Cortex of kidney (tissue), 1 donor: Measurements from ENCODE around the gene SIRT7.

Experiments
- DNase-seq: peaks from one replicate; lab custom pipeline; 2025; lab: John Stamatoyannopoulos, UW

The SIRT7 gene

GRCh38 chr17:81905993-81906392 is 12.0 kb downstream of the SIRT7 start:
- DNase-seq = no peak

GRCh38 chr17:81905424-81905875 is 12.5 kb downstream of the SIRT7 start:
- no peak for DNase-seq

DNA sequence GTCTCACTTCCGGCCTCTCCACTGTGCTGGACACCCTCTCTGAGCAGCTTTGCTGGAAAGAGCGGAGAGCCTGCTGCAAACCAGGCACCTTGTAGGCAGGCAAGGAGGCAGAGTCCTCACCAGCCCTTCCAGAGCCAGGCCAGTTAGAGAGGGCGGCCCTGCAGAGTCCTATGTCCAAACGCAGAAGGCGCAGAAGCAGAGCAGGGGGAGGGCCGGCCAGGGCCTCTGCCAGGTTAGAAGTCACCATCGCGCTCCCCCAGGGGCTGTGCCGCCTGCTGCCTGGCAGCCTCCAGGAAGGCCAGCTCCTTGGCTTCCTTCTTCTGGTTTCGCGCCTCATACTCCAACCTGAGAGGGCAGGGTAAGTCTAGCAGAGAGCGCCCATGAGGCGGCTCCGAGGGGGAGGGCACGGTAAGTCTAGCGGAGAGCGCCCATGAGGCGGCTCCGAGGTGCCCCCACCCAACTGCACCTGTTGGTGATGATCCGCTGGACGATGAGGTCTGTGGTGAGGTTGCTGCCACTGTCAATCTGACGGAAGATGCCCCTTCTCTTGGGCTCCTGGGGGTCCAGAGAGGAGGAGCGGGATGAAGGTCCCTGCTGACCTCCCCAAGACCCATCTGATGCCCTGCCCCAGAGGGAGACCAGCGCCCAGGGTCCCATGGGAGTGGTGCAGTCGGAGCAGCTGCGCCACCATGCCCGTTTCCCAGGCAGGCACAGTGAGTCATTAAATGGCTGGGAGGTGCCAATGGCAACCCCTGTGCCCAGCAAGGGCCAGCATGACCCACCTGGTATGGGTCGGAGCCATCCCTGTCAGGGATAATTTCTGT is 13.2 kb downstream of the SIRT7 start:
- DNase-seq = no peak

DNA sequence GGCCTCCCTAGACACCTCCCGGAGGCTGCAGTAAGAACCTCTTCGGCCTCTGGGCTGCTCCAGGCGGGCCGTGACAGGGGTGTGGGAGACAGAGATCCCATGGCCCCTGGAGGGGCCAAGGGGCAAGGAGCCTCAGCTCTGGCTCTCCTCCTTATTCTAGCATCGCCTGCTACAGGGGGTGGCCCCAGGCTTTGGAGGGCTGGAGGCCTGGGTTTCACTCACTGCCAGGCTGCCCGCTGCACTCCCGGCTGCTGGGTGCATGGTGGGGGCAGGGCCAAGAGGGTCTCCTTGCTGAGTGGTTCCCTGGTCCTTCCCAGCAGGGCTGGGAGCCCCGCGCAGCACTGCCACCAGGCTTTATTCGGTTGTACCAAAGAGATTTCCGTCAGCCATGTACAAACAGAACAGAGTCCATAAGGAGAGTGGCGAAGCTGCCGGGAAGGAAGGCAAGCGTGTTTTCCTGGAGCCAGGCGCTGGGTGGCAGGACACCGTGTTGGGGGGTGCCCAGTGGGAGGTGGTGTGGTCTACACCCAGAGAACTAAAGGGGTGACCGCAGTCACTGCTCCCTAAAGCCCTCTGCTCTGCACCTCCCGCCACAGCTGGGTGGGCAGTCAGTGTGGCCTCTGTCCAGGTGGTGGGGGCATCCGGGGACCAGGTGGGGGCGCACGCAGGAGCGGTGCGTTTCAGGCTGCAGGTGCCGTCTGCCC is 13.9 kb downstream of the SIRT7 start:
- no peak for DNase-seq

DNA sequence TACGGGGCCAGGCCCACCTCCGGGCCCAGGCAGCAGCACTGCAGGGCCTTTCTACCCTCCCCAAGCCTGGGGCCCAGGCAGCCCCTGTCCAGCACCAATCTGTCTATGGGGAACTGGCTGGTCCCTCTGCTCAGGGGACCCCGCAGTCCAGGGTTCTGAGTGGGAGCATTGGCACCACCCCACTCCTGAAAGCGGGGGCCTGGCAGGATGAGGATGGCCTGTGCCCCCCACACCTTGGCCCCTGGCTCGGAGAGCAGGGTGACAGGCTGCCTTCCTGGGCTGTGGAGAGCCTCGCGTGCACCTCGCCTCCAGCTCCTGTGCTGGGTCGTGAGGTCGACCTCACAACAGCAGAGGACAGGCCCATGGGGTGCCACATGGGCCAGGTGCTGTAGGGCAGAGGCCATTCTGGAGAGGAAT is 14.6 kb downstream of the SIRT7 start:
- DNase-seq = no peak

DNA sequence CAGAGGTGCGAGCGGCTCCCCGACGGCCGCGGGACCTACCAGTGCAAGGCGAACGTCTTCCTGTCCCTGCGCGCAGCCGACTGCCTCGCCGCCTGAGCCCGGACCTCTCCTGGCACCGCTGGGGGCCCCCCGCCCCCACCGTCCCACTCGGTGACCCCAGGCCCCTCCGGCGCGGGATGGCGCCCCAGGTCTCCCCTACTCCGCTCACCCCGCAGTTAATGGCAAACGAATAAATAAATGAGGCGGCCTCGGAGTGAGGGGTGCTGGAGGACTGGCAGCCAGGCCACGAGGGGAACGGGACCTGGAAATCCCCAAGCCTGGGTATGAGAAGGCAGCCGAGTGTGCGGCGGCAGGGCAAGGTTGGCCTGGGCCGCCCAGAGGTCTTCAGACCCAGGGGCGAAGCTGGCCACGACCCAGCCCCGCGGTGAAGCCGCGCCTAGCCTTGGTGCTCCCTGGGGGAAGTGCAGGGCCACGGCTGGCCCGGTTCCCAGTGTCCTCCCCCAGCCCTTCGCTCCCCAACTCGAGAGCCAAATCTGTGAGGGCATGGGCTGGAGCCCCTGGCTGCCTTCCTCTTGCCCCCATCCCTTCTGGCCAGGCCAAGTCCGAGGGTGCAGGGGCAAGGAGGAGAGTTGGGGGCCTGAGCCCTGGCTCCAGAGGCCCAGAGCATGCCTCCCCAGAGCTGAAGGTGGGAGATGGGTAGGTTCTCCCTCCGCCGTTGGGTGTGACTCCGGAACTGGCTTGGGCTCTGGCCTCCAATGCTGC is 15.1 kb downstream of the SIRT7 start:
- DNase-seq = no peak

DNA sequence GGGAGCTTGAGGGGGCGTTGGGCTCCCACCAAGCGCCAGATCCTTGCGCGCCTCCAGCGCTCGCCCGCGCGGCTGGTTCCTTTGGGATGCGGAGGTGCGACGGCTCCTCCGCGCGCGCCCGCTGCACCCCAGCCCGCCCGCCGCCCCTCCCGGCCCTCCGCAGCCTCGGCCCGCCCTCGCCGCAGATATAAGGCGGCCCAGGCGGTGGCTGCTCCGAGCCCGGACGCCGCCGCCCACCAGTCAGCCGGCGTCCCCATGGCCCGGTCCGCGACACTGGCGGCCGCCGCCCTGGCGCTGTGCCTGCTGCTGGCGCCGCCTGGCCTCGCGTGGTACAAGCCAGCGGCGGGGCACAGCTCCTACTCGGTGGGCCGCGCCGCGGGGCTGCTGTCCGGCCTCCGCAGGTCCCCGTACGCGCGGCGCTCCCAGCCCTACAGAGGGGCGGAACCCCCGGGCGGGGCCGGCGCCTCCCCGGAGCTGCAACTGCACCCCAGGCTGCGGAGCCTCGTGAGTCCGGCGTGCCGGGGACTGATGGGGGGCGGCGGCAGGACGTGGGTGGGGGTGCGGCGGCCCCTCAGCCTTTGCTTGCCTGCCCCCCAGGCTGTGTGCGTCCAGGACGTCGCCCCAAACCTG is 15.8 kb downstream of the SIRT7 start, which contains the start of gene NPB:
Gene NPB (plus strand): TSS at position 216 of the 630 bp plus-strand sequence. CDS start 40 bp downstream, at position 256.
- no peak for DNase-seq

GRCh38 chr17:81901167-81902022 is 16.6 kb downstream of the SIRT7 start:
- DNase-seq = no peak

DNA sequence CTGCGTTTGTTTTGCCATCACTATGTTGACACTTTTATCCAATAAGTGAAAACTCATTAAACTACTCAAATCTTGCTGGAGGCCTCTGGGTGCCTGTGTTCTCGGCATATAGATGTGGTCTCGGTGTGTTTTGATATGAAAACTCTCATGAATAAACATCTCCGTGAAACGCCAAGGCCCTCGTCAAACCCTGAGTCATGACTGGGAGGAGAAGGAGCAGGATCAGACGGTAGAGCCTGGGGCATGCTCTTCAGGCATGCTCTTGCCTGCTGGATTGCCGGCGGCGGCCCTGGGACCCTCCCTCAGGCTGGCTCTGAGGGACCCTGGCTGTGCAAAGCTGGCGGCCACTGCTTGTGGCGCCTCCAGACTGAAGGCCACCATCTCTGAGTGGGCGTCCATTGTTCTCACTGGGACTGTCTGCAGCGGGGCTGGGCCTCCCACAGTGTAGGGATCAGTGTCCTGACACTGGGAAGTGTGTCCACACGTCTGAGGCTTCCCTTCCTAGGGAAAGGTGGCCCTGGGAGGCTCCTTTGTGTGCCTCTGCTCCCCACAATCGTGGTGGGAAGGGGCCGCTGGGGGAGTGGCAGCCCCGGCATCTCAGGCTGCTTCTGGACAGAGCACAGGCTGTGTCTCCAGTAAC is 17.7 kb downstream of the SIRT7 start:
- no peak for DNase-seq

GRCh38 chr17:81899514-81900166 is 18.3 kb downstream of the SIRT7 start:
- DNase-seq = no peak

- no peak for DNase-seq
These were observed 19.1 kb downstream of the SIRT7 start for GRCh38 chr17:81898885-81899284.

- DNase-seq = no peak
These were observed 19.7 kb downstream of the SIRT7 start for GRCh38 chr17:81898029-81898866.

- no peak for DNase-seq
These were observed 22.6 kb downstream of the SIRT7 start for GRCh38 chr17:81895400-81895799.

GRCh38 chr17:81891303-81891552 is 26.7 kb downstream of the SIRT7 start:
- DNase-seq = no peak

- no peak for DNase-seq
These were observed 27.3 kb downstream of the SIRT7 start for GRCh38 chr17:81890447-81891302.

DNA sequence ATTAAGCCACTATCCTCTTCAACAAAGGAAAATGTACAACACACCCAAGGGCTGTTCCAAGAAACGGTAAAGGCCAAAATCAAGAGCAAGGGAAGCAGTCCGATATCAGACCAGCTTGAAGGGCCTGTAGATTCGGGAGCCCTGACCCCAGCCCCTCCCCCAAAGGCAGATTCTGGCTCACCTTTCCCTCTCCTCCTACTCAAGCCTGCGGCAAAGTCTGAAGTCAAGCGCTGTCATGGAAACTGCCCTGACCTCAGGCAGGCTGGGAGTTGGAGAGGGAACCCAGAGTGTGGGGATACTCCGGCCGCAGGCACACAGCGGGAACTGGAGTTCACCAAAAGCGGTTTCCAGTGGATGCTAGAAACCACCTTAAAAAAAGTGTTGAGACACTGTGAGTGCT is 28.4 kb downstream of the SIRT7 start:
- DNase-seq = no peak

GRCh38 chr17:81888988-81889595 is 28.9 kb downstream of the SIRT7 start:
- no peak for DNase-seq
